SU-DHL-6 (cell line): ENCODE data around the gene FBXL12.

Source experiments
- EZH2phosphoT487 ChIP-seq: fragments of 200-600 bp; sonication (generic), shearing (Covaris generic); conservative IDR thresholded peaks from 2 replicates; pipeline ENCODE4 v1.6.1; 2018; ENCODE audit warnings: mild to moderate bottlenecking, antibody characterized with exemption, low read length, moderate library complexity, mixed read lengths
- TF ChIP-seq, protein P1 (sequence below): fragments of 200-600 bp; sonication (generic); IDR thresholded peaks from one replicate; pipeline ENCODE4 v1.5.1; 2017; ENCODE audit warnings: antibody characterized with exemption, mild to moderate bottlenecking, low read length, moderate library complexity; ENCODE audit not compliant: insufficient read depth, poor library complexity, severe bottlenecking

DNA sequence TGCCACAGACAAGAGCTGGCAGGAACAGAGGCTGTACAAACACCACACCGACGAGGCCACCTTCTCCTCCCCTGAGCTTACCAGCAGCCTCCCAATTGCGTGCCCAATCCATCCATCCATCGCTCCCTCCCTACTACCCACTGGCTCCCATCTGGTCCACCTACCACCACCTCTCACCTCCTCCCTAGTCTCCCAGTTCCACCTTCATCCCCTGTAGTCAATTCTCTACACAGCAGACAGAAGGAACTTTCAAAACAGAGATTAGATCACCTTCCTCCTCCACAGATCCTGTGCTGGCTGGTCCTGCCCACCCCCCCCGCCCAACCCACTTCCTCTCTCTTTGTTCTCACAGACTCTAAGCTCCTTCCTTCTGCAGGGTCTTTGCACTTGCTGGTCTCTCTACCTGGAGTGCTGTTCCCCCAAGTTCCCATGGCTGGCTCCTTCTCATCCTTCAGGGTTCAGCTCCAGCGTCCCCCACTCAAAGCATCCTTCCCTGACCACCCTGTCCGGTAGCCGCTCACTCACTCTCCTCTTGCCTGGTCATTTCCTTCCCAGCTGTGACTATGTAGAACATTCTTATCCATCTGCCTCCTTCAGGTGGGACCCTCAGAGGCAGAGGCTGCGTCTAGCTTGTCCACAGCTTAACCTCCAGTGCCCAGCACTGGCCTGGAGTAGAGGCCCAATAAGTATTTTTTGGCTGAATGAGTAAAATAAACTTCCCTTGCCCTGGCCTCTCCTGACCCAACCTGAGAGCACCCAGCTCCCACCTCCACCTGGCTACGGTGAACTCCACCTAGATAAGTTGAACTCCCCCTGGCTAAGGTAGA is 39.3 kb upstream of the FBXL12 start:
- TF ChIP-seq, protein P1, sequence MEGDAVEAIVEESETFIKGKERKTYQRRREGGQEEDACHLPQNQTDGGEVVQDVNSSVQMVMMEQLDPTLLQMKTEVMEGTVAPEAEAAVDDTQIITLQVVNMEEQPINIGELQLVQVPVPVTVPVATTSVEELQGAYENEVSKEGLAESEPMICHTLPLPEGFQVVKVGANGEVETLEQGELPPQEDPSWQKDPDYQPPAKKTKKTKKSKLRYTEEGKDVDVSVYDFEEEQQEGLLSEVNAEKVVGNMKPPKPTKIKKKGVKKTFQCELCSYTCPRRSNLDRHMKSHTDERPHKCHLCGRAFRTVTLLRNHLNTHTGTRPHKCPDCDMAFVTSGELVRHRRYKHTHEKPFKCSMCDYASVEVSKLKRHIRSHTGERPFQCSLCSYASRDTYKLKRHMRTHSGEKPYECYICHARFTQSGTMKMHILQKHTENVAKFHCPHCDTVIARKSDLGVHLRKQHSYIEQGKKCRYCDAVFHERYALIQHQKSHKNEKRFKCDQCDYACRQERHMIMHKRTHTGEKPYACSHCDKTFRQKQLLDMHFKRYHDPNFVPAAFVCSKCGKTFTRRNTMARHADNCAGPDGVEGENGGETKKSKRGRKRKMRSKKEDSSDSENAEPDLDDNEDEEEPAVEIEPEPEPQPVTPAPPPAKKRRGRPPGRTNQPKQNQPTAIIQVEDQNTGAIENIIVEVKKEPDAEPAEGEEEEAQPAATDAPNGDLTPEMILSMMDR, result no peak
- TF ChIP-seq EZH2phosphoT487, result no peak
